B cell (primary cell): ENCODE results near the gene ATP8A2.
"Not testable (repeated sequence)": the region's sequence is repeated elsewhere in the genome, so short reads cannot be mapped to it uniquely, and the experiment has no call there.

ENCODE experiments used
- EZH2 ChIP-seq: IDR thresholded peaks from 2 replicates; pipeline ENCODE4 v1.6.1; 2012; ENCODE audit warnings: borderline replicate concordance, low read depth, mild to moderate bottlenecking, moderate library complexity, low read length; ENCODE audit not compliant: insufficient read depth, poor library complexity, severe bottlenecking
- TF ChIP-seq, protein P1 (sequence below): fragments of 200-600 bp; IDR thresholded peaks from one replicate; pipeline ENCODE4 v1.8.0; 2022; ENCODE audit warnings: antibody characterized with exemption, mild to moderate bottlenecking

DNA sequence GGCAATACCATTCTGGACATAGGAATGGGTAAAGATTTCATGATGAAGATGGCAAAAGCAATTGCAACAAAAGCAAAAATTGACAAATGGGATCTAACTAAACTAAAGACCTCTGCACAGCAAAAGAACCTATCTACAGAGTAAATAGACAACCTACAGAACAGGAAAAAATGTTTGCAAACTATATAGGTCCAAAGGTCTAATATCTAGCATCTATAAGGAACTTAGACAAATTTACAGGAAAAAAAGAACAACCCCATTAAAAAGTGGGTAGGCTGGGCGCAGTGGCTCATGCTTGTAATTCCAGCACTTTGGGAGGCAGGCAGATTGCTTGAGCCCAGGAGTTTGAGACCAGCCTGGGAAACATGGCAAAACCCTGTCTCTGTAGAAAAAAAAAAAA lies 418.4 kb downstream of the ATP8A2 start:
- TF ChIP-seq, protein P1, sequence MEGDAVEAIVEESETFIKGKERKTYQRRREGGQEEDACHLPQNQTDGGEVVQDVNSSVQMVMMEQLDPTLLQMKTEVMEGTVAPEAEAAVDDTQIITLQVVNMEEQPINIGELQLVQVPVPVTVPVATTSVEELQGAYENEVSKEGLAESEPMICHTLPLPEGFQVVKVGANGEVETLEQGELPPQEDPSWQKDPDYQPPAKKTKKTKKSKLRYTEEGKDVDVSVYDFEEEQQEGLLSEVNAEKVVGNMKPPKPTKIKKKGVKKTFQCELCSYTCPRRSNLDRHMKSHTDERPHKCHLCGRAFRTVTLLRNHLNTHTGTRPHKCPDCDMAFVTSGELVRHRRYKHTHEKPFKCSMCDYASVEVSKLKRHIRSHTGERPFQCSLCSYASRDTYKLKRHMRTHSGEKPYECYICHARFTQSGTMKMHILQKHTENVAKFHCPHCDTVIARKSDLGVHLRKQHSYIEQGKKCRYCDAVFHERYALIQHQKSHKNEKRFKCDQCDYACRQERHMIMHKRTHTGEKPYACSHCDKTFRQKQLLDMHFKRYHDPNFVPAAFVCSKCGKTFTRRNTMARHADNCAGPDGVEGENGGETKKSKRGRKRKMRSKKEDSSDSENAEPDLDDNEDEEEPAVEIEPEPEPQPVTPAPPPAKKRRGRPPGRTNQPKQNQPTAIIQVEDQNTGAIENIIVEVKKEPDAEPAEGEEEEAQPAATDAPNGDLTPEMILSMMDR: not testable (repeated sequence)
- TF ChIP-seq EZH2: not testable (repeated sequence)
